Choroid plexus epithelial cell (primary cell): Measurements from ENCODE around the gene PRSS12.

Experiments used
- DNase-seq: peaks from one replicate; pipeline ENCODE4 v3.0.0-alpha.2; 2010; ENCODE audit warnings: low read depth
- H3K4me3 ChIP-seq: 2 replicates; pipeline ENCODE4 v1.5.1; 2011; ENCODE audit warnings: low read depth, mild to moderate bottlenecking, control low read depth, low read length, moderate library complexity
- CTCF ChIP-seq: conservative IDR thresholded peaks from 2 replicates; pipeline ENCODE4 v1.5.1; 2011; ENCODE audit warnings: low read depth, mild to moderate bottlenecking, control low read depth, inconsistent platforms, low read length, moderate library complexity

The PRSS12 gene

GRCh38 chr4:118249890-118250289 is 102.9 kb downstream of the PRSS12 start:
- no peak for TF ChIP-seq CTCF
- no peak overlapping the region for H3K4me3 ChIP-seq
- no peak for DNase-seq

- H3K4me3 ChIP-seq, result no peak overlapping the region
- DNase-seq, result no peak
- no peak for TF ChIP-seq CTCF
These were observed 115.3 kb downstream of the PRSS12 start for GRCh38 chr4:118237531-118237930.

- no peak for TF ChIP-seq CTCF
- no peak for DNase-seq
- H3K4me3 ChIP-seq, result no peak overlapping the region
These were observed 117.2 kb downstream of the PRSS12 start for GRCh38 chr4:118235566-118236120.
